HPDE6-E6E7 (cell line): Measurements from ENCODE around the gene NF1.
"Not testable (repeated sequence)": the region's sequence is repeated elsewhere in the genome, so short reads cannot be mapped to it uniquely, and the experiment has no call there.

Source experiments
- DNase-seq: peaks from one replicate; pipeline ENCODE4 v3.0.0; 2011; ENCODE audit warnings: missing footprints; ENCODE audit errors: extremely low spot score

The NF1 gene

DNA sequence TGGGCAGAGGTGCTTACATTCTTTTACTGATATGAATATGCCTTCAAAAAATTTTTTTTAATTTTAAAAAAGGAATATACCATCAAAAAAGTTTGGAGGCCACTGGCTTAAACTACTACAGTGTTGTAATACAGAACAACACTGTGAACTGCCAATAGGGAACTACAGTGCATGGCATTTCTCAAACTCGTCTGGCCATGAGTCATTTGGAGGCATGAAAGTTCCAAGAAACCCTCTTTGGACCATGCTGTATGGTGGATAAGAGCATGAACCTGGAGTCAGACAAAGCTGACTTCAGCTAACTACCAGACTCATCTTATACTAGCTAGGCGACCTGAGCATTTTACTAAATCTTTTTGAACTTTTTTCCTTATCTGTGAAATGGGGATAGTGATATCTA lies 9.2 kb upstream of the NF1 start:
- no peak for DNase-seq

DNA sequence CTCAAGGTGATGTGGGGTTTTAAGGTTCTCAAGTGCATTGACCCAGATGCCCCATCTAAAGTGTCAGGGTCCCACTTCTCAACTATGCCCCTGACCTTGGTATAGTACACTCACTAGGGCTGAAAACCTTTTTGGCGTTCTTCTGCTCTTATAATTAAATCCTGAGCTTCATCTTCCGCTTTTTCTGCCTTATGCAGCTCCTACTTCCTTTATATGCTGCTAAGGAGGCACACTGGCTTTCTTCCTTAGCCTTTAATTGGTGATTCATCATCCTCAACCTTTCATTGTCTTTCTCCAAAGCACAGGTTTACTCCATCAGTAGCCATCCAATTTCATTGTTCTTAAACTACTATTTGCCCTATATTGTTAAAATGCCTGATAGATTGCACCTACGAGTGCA lies 5.3 kb upstream of the NF1 start:
- DNase-seq = no peak

DNA sequence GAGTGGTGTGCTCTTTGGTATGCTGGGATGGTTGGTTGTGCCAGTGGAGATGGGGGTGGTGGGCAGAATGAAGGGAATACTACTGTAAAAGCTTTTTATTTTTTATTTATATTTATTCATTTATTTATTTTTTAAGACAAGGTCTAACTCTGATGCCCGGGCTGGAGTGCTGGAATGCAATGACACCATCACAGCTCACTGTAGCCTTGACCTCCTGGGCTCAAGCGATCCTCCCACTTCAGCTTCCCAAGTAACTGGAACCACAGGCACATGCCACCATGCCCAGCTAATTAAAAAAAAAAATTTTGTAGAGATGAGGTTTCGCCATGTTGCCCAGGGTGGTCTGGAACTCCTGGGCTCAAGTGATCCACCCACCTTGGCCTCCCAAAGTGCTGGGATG lies 4.1 kb upstream of the NF1 start:
- DNase-seq = not testable (repeated sequence)

DNA sequence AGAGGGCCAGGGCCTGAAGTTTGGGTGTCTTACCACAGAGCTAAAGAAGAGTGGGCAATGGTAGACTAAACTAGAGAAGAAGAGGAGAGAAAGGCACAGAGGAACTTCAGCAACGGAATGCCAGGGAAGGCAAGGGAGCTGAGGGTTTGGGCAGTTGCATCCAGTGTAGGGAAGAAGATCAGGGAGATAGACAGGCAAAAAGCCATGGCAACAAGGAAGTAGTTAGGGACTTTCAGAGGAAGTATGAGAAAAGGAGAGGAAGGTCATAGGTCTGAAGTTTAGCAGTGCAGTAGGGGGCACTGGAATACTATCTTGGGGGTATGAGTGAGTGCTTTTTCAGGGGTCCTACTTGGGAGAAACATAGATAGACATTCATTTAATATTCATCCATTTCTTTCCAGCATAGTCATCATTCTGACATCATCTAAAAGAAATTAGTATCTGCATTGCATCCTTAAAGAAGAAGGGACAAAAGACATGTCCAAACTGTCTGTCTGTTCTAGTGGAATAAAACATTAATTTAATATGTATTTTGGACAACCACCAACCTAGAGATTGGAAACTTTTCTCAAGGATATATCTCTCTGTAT lies 2.2 kb upstream of the NF1 start:
- no peak for DNase-seq

DNA sequence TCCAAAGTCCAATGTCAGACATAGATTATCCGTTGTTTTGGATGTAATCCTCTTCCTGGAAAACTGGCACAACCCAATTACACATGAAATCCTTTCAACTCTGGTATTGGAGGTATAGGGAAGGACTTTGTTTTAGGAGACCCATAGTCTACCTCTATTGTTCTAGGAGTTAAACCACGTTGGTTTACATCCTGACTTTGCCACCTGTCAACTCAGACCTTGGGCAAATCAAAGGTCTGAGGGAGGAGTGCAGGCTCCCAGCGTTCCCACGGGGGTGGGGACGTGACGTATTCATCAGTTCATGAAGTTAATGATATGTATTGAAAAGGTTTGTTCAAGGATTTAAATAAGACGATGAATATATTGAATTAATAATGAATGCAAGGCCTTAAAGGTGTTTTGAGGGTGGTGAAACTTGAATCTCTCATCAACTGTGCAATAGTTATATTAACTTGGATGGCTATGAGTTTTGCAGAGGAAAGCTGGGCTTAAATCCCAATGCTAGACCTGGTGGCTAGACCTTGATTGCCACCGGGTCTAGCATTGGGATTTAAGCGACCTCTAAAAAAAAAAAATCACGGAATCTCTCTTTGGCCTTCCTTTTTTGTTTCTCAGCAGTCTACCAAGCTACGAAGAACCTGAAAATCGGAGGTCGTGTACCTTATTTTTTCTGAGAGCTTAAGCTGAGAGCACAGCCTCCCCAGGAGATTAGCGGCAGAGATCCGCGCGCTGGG lies 744 bp upstream of the NF1 start:
- no peak for DNase-seq

DNA sequence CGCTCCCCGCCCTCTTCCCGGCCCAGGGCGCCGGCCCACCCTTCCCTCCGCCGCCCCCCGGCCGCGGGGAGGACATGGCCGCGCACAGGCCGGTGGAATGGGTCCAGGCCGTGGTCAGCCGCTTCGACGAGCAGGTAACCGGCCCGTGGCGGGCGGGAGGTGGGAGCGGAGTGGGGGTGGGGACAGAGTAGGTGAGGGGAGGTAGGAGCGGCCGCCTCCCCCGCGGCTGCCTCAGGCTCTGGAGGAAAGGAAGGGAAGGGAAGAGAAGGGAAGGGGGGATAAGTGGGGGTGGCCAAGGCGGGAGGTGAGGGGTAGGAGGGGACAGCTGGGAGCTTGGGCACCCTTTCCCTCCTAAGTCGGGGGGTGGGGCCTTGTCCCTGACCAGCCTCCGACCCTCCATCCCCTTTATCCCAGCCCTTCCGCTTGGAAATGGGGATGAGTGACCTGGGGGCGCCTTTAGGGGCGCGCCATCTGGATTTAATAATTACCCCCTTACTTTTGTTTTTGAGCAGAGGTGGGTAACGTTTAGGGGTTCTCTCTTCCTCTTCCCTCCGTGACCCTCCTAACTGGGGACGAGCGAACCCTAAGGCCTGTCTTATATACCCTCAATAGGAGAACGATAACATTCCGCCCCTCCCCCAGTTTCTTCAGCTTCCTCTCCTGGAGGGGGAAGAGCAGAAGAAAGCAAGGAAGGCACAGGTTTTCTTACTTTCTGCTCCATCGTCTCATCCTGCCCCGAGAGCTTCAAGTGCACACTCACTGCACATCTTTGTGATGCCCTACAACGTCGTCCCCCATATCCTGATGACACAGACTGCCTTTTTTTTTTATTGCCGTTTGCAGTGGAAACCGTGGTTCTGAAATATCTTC lies 694 bp downstream of the NF1 start:
- DNase-seq = no peak

DNA sequence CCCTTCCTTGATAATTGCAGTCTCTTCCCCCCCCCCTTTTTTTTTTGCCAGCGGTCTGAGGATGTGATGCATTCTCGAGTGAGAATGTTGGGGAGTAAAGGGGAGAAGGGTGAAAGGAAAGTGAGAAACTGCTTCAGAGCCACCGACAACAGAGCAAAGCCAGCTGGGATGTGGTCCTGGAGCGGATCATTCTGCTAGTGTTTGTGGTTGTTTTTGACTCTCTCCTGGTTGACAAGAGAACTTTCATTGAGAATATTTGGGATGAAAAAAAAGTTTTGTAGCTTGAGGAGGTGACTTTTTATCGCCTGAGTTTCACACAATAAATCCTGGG lies 1.3 kb downstream of the NF1 start:
- DNase-seq = no peak

DNA sequence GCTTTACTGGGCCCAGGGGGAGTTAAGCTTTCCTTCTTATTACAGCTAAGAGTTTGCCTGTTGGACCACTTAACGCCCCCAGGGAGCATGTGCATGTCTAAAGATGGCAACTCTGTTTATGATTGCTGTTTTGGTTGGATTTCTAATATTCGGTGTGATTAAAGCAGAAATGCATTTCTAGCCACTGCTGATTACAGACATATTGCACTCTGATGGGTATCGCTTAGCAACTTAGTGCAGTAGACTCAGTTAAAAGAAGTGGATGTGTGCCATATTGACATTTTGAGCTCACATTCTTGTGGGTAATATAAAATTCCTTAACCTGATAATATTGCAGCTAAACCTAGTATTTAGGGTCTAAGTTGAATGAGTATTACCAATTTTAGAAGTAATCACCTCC lies 4.2 kb downstream of the NF1 start:
- DNase-seq = no peak

DNA sequence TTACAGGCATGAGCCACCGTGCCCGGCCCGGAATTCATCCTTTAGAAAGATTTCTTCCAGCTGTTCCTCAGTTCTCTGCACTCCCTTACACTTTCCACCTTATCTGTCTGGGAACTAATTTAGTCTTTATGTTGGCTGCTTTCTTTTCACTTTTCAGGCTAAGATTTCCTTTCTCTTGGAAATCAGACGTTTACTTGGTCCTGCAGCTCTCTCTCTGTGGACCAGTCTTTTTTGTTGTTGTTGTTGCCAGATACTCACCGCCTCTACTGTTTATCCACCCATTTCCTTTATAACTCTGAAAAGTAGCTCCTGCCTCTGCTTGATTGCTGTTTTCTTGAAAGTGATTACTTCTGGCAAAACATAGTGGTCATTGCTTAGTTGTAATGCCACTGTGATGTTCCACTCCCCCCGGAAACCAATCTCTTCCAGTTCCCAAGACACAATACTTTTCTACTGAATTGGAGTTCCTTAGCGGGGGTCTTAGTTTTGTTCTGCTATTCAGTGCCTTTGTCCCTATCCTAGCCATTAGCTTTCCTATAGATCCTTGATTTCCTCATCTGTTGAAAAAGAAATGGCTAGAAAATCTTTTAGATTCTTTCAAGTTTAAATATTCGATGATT lies 6.2 kb downstream of the NF1 start:
- no peak for DNase-seq

DNA sequence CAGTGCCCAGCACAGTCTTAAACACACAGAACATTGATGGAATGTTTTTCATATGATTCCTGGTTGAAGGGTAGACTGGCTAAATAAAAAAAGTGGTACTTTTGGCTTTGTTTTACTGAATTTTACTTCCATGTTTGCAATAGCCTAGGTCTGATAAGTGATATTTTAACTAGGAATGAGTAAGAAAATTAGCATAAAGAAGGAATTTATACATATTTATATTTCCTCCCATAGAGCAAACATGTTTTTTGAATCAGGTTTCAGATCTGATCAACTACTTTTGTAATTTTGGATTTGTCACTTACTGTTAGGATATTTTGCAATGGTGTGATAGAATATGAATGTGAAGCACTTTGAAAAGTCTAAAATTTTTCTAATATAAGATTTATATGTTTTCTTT lies 7.2 kb downstream of the NF1 start:
- no peak for DNase-seq

DNA sequence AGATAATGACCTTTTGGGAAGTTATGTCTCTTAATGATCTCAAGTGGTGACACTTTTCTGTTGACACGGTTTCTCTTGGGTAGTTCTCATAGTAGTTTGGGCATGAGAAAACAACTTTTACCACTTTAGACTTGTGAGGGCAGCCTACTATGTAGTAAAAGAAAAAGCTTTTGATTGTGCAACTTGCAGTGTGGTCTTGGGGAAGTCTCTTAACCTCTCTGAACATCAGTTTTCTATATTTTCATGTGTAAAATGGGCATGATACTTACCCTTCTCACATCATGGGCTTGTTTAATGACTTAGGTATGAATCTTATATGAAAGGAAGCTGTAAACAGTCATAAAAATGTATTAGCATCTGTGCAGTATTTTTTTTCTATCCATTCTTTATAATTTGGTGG lies 11.2 kb downstream of the NF1 start:
- no peak for DNase-seq

DNA sequence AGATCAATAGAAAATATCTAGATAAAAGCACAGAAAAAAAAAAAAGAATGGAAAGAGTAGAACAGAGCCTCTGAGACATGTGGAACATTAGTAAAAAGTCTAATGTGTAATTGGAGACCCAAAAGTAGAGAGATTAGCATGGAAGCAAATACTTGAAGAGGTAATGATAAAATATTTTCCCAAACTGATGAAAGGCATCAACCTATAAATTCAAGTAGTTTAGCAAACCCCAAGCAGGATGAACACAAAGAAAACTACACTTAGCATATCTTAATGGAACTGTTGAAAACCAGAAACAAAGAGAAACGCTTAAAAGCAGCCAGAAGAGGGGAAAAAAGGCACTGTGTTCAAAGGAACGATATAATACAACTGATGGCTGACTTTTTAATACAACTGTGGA lies 16.4 kb downstream of the NF1 start:
- no peak for DNase-seq

DNA sequence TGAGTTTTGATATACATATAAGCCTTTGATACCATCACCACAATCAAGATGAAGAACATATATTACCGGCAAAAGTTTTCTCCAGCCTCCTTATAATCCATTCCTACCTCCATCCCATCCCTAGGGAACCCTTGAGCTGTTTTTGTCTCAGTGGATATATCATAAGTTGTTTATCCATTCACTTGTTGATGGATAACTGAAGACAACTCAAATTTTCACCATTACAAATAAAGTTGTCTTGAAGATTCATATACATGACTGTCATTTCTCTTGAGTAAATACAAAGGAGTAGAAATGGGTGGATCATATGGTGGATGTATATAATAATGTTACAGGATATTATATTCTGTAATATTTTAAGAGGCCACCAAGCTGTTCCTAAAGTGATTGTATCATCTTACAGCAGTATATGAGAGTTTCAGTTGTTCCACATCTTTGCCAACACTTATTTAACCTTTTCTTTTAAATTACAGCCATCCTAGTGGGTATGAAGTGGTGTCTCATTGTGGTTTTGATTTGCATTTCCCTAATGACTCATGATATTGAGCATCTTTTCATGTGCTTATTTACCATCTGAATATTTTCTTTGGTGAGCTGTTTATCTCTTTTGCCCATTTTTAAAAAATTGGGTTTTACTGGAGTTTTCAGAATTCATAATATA lies 17.4 kb downstream of the NF1 start:
- no peak for DNase-seq

DNA sequence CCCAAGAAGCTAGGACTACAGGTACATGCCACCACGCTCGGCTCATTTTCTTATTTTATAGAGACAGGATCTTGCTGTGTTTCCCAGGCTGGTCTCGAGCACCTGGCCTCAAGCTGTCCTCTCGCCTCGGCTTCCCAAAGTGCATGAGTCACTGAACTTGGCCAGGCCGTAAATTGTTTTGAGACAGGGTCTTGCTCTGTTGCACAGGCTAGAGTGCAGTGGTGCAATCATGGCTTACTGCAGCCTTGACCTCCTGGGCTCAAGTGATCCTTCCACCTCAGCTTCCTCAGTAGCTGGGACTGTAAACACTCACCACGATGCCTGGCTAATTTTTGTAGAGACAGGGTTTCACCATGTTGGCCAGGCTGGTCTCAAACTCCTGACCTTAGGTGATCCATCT lies 18.6 kb downstream of the NF1 start:
- not testable (repeated sequence) for DNase-seq

DNA sequence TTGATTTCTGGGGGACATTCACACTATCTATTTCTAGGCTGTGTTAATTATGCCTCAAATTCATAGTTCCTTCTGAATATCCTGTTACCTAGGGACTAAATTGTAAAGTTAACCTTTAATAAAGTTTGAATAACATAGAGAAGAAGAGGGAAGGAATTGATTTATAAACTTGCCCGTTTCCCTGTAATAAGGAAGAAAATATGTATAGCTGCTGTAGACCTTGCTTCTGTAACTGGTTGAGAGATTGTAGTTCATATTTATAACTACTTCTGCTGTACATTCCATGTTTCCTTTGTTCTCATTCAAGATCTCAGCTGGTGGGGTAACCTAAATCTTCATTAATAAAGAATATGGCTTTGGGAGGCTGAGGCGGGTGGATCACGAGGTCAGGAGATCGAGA lies 19.2 kb downstream of the NF1 start:
- DNase-seq = no peak

DNA sequence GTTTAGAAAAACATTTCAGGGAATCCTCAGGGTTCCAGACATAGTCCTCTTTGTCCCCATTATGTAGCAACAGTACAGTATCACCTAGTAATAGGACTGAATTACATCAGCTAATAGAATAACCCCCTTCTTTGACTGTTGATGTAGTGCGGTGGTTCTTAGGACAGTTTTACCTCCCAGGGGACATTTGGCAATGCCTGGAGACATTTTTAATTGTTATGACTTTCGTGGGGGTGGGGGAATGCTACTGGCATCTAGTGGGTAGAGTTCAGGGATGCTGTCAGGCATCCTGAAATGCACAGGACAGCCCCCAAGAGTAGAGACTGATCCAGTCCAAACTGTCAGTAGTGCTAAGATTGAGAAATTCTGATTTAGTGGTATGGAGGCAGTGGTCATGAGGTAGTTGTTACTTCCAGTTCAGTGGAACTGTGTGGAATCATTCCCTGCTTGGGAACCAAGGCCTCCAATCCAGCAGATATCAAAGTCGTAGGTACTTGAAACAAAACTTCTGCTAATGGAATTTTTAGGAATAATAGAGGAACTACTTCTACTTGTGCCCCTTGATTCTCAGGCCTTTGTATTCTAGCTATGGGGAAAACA lies 20.3 kb downstream of the NF1 start:
- DNase-seq = no peak

DNA sequence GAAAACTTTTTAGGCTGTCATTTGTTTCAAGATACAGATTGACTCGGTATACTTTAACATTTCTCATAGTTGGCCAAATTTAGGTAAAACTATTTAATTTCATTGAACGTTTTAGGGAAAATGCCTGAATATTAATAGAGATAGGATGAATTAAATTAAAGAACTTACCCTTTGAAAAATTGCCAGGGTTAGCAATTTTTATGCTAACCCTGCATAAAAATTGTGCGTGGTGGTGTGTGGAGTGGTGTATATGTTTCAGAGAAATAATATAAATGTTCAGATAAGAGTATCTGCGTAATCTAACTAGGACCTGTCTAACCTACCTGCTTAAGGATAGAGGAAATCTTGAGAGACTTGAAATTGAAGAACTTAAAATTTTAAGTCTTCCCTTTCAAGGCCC lies 21.4 kb downstream of the NF1 start:
- DNase-seq = no peak

DNA sequence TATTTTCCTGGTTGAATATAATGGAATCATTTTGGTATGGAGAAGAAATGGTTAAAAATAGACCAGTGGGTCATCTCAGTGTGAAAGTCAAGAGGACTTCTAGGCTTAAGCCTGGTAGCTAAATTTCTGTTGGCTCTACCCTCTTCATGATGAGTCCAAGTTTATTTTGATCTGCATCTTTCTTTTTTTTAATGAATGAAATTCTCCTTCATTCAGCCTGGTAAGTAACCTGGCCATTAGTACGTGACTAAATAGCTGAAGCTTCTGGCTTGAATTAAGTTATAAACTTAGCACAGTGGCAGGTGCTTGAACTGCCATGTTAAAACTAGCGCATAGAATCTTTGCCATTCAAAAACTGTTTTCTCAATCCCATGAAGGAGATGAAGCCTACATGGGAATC lies 28.0 kb downstream of the NF1 start:
- no peak for DNase-seq

DNA sequence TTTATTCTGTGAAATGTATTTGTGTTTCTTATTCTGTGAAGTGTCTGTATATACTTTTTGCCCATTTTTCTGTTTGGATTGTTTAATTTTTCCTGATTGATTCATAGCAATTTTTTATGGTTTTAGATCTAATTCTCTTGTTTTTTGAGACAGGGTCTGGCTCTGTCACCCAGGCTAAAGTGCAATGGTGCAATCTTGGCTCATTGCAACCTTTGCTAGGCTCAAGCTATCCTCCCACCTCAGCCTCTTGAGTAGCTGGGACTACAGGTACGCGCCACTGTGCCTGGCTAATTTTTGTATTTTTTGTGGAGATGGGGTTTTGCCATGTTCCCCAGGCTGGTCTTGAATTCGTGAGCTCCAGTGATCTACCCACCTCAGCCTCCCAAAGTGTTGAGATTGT lies 31.5 kb downstream of the NF1 start:
- DNase-seq = no peak

DNA sequence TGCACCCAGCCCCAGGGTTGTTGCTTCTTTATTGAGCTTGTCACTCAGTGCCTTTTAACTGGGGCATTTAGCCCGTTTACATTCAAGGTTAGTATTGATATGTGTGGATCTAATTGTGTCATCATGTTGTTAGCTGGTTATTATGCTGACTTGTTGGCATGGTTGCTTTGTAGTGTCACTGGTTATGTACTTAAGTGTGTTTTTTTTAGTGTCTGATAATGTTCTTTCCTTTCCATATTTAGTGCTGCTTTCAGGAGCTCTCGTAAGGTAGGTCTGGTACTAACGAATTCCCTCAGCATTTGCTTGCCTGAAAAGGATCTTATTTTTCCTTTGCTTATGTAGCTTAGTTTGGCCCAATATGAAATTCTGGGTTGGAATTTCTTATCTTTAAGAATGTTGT lies 33.5 kb downstream of the NF1 start:
- DNase-seq = no peak

DNA sequence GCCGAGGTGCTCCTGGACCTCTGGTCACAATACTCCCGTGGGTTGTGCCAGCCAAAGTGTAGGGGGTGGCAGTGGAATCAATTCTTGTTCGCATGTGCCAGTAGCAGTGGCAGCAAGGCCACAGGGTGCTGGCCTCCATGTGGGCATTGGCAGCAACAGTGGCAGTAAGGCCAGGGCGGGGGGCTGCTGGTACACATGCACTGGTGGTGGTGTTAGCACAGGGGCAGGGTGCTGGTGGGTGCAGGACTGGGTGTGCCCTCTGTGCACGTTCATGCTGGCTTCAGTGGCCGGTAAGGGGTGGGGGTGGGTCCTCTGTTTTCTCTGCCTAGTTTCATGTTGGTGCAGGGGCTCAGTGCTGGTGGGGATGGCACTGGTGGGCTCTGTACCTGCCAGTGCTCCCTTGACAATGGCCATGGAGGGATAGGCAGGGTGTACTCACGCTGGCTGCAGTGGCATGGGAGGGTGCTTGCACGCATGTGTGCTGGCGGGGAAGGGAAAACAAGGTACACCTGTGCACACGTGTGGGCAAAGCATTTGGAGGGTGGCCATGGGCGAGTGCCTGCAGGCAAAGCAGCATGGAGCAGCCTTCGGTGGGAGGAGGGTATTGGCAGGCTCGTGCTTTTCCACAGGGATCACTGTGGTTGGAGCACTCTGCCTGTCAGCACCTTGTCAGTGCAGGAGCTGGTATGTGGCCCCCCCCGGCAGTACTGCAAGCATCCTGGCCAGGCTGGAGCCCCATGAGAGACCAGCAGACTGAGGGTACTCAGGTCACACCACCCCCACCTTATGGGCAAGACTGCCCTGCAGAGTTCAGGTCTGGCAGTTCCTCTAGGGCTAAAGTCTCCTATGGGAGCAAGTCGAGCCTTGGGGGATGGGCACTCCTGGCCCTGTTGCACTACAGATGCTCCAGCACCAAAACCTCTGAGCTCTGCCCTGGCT lies 35.8 kb downstream of the NF1 start:
- no peak for DNase-seq
